DLD1 (cell line): ENCODE results near the gene MEOX1.

Experiments
- in situ Hi-C: cut with HindIII; loops from 2 replicates; pipeline ENCODE4 v1.10.0; 2017; ENCODE audit warnings: low sequenced_read_pairs

The MEOX1 gene

DNA sequence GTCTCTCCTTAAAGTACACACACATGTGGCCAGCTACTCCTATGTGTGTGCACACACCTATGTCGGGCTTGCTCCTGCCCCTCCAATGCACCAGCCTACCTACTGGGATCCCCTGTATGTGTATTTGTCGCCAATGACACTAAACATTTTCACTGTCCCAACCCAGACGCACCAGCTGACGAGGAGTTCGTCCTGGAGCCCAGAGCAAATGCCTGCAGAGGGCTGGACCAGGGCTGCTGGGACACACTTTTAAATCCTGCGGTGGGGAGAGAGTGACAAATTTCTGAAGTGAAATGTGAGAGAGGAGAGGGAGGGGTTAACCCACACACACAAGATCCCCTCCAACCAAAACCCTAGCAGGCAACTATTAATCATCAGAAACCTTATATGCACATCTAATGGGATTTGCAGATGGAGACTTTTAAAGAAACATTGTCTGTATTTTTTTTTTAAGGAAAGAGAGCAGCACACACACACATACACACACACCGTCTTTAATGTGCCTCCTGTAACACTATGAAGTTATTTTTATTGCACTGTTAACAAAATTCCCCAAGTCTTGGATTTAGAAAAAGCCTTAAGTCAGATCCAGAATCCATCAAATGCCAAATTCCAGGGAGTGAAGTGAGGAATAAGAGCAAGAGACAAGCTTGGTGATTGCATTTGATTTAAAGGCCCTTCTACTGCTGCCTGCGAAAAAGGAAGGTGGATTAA, at the start of gene MEOX1:
MEOX1 (minus strand) TSS at position 224 of the 714 bp plus-strand sequence. CDS start 388 bp downstream, outside the sequence.
- in situ Hi-C loops = no loop called here

DNA sequence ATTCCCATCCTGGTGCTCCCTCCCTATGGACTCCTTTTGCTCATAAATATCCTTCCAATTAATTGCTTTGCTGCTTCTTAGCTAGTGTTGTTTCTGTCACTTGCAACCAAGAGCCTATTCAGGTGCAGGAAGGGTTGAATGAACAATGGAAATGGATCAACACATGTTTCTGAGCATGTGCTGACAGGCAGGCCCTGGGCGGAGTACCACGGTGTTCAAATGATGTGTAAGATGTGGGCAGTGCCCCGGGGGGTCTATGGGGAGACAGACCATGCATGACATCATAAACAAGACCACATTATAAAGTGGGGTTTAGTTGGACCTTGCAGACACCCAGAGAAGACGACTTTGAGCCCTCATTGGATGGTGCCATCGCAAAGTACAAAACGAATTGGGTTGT, 48.4 kb upstream of the MEOX1 start:
- in situ Hi-C loops = no loop called here

DNA sequence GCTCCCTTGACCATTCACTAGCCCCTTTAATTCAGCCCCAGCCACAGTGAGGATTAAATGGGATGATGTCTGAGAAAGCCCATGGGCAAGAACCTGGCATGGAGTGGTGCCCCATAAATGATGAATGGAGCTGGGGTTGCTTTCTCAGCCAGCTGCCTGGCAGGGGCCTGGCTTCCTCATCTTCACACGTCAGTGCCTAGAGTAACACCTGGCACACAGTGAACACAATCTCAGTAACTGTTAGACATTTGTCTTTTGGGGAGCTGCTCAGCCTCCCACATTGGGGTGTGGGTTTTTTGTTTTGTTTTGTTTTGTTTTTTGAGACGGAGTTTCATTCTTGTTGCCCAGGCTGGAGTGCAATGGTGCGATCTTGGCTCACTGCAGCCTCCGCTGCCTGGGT, 47.5 kb upstream of the MEOX1 start:
- in situ Hi-C loops = loop anchor here (10.0 kb wide), 1 partner anchor 116 kb away; no protein-coding TSS in a partner anchor

DNA sequence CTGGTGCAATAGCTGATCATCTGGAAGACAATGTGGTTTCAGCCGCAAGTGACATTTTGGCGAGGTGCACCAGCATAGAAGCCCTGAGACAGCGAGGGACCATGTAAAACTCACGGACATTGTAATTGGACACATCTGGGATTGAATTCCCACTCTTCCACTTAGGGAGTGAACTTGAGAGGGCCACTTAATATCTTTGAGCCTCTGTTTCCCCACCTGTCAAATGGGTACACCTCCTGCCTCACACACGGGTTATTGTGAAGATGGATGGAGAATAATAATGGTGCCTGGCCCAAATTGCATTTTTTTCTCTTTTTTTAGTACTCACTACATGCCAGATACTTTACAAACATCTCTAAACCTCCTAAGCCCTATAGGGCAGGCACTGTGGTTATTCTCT, 45.5 kb upstream of the MEOX1 start:
- in situ Hi-C loops = loop anchor here (10.0 kb wide), 1 partner anchor 118 kb away; no protein-coding TSS in a partner anchor

DNA sequence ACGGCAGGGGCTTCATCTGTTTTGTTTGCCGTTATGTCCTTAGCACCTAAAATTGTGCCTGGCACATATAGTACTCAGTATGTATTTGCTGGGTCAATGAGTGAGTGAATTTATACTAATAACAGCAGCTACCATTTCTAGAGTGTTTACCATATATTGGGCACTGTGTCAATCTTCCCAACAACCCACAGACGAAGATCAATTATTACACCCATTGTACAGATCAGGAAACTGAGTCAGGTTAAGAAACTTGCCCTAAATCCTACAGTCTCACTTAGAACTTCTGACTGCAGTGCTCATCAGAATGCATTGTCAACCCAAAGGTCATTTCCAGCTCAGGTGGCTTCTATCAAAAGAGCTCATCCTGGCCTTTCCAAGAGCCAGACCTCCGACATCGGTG, 44.5 kb upstream of the MEOX1 start:
- in situ Hi-C loops = loop anchor here (10.0 kb wide), 1 partner anchor 119 kb away; no protein-coding TSS in a partner anchor

DNA sequence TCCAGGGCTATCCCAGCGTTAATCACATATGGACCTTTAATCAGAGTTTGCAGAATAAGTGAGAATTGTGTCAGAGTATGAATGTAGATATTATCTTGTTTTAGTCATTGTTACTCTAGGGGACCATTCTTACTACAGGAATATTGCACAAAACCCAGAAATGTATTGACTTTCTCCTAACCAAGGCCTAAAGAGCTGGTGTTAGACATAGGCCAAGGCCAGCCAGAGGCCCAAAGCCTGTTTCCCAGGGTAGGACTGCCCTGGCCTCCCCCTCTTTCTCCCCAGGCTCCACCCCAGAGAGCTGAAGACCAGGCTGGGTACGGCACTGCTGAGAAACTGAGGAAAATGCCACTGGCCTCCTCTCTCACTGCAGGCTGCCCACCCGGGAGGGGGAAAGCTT, 41.9 kb upstream of the MEOX1 start:
- in situ Hi-C loops = loop anchor here (5.0 to 10.0 kb wide), 3 partner anchors 64 to 141 kb away; no protein-coding TSS in a partner anchor

DNA sequence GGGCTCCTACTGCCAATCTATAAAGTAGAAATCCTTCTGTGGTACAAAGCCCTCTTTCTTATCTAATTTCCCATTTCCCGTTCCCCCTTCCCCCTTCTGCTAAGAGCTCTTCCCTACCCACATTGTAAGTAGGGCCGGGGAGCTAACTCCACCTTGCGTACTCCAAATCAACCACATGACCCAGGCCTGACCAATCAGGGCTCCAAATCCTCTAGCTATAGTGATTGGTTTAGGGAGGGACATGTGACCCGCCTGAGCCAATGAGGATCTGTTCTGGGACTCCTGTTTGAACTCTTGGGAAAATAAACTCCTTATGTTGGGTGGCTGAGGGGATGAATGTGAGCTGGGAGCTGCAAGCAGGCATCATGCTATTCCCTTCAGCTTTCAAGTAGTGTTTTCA, 40.9 kb upstream of the MEOX1 start:
- in situ Hi-C loops = loop anchor here (5.0 to 10.0 kb wide), 3 partner anchors 65 to 140 kb away; no protein-coding TSS in a partner anchor

DNA sequence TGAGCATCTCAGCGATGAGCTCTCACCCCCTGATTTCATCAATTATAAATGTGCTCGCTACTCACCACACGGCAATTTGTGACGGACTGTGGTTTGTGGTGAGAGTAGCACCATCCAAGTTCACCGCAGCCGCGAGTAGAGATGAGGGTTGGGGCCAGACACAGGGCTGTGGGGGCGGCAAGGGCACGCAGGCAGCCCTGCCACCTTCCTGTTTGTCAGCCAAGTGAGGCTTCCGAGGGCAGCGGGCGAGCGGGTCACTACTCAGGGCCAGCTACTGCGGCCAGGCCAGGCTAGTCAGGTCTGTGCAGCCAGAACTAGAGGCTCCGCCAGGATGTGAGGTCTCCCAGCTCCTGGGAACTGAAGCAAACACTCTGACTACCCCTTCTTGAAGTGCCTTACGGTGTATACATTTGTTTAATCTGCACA, 39.6 kb upstream of the MEOX1 start:
- in situ Hi-C loops = loop anchor here (5.0 to 10.0 kb wide), 3 partner anchors 66 to 139 kb away; no protein-coding TSS in a partner anchor

DNA sequence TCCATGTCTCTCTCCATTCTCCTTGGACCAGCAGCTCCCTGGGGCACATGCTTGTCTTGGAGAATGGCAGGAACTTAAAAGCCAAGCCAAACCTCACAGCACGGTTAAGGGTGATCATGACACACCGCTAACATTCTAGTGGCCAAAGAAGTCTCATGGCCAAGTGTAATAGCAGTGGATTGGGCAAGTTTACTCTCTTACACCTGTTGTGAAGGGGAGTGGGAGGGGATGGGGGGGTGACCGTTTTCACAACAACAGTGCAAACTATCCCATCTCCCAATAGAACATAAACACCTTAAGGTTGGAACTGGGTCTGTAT, 37.7 kb upstream of the MEOX1 start:
- in situ Hi-C loops = no loop called here

DNA sequence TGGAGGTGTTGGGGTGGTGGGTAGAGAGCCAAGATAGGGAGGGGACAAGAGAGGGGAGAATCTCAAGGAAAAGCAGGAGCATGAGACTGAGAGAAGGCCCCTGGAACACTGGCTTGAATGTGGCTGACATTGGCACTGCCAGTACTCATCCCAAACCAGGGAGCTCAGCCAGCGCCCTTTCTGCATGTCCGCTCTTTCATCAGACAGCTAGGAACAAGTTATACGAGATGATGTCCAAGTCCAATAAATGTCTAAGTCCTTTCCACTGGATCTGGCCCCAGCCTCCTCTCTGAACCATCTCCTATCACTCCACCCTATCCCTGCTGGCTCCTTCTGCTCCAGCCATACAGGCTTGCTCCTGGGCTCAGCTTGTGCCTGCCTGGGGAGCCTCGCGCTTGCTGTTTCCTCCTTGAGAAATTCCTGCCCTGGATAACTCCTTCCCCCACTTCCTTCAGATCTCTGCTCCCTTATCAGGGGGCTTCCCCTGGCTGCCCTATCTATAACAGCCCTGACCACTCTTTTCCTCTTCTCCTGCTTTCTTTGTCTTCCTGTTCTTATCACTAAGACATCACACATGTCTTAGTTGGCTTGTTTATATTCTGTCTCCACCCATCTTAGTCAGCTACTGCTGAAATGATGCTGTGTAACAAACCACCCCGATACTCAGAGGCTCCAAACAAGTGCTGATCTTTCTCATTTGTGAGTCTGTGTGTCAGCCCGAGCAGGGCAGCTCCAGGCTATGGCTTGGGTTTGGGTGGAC, 37.1 kb upstream of the MEOX1 start:
- in situ Hi-C loops = no loop called here

DNA sequence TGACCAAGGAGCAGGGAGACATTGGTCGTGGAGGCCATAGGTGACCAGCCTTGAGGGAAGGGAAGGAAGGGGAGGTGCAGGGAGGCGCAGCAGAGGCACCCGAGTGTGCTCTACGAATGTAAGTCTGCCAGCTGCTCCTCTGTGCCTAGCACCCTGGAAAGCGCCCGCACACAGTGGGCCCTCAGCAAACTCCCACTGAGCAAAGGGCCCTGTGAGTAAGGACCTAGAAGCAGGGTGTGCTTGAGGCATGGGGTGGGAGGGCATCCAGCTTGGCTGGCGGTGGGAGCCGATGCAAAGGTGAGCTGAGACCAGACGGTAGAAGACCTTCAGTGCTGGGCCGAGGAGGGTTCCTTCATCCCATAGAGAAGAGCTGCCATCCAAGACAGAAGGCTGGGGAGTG, 36.2 kb upstream of the MEOX1 start:
- in situ Hi-C loops = no loop called here

DNA sequence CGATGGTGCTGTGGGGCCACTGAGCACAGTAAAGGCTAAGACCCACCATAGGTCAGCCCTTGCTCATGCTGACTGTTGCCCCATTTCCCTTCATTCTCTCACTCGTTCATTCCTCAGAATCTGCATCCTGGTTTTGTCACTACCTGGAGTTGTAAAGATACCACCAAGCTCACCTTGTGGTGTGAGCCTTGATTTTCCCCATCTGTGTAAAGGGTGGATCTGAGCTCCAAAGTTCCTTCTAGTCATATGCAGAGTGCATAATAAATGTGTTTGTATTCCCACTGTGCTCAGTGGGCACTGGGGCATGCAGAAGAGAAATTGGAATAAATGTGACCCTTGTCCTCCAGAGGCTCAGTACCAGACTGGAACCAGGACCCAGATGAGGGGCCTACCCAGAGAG, 35.2 kb upstream of the MEOX1 start:
- in situ Hi-C loops = no loop called here

DNA sequence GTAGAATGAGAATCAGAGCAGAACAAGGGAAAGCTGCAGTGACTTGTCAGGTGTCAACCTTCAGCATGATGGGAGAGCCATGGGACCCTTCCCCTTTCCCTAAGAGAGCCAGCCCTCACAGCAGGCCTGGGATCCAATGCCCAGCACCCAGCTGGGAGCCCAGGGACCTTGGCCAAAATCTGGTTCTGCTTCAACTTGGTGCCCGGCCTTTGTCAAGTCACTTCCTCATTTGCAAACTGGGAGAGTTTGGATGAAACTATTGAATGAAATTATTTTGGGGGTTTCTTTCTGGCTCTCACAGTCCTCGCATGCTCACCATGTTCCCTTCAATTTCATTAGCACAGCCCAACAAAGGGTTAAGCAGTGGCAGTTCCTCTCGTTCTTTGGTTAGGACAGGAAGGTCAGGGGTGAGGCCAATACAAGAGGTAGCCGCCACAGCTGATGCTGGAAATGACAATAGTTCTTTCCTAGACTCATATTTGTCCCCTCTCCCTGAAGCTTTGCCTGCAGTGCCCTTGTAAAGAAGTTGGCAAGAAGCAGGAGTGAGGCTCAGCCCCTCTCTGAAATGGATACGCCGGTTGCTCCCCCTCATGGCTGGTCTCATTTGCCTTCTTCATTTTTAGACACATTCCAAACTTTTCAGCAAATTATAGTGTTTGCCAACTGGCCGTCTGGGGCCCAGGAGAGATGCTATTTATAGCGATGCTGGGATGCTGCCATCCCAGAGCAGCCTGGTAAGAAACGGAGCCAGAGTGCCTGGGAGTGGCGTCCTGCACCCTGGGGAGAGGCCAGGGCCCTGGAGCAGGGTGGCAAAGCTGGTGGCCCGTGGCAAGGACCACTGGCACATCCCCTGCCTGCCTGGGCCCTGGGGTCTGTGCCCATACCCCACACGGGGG, 34.5 kb upstream of the MEOX1 start:
- in situ Hi-C loops = no loop called here

DNA sequence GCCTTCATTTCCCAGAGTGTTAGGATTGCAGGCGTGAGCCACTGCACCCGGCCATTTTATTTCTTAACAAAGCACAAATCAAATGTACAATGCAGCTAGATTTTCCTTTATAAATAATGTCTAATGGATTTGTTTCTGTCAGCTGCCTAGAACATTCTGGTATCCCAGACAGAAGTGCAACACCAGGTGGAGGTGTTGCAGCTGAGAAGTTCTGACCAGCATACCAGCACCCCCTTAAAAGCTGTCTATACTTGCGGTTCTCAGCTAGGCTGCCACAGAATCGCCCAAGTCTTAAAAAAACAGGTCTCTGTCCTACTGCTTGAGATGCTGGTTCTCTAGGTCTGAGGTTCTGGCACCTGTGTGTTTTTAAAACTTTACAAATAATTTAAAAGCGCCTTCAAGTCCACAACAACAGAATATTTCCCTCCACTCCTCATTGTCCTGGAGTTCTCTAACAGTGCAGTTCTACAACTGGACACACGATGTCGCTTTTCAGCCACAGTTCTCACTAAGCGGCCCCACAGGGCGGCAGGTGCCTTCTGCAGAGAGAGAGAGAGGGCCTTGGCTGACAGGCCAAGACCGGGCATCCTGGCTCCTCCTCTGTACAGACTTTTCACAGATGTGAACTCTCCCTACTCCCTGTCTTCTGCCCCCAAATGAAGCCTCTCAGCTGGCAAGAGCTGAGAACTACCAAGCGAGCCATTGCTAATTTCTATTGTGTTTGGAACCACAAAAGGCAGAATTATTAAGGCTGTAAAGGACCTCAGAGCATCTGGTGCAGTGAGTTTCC, 32.6 kb upstream of the MEOX1 start:
- in situ Hi-C loops = no loop called here

DNA sequence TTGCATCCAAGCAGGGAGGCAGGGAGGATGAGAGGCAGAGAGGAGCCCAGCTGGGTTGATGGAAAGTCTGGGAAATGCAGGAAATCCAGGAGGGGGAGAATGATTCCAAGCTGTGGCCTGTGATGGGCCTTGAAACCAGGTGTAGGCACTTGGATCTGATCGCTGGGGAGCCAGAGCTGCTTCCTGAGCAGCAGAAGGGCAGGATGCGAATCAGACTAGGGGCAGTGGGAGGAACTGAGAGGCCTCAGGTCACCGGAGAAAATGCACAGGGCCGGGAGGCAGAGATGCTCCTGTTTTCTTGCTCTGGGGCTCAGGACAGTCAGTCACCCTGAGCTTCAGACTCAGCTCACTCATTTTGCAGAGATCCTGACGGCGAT, 29.6 kb upstream of the MEOX1 start:
- in situ Hi-C loops = no loop called here

DNA sequence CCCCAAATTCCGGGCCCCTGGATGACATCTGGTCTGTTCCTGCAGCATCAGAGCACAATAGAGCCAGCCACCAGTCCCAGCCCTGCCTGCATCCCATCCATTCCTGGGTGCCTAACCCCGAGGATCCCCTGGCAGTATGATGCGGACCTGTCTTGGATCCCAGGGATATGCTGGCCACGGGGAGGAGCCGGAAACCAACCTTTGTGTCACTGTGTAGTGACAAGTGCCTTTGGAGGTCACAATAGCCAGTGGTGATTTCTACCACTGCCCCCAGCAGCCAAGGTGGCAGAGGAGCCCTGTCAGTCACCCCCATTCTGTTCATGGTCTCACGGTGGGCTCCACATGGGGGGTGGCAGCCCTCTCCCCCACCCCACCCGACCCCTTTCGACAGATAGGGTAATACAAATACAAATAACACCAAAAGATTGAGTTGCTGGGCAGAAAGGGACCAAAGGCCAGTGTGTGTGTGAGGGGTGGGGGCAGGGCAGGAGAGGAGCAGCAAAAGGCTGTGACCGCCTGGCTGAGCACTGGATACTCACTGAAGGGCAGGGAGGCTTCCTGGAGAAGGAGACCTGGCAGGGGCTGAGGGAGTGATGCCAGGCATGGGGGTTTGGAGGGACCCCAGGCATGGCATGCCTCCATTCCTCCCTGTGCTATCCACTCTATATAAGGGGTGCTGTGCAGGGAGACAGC, 29.0 kb upstream of the MEOX1 start:
- in situ Hi-C loops = no loop called here

DNA sequence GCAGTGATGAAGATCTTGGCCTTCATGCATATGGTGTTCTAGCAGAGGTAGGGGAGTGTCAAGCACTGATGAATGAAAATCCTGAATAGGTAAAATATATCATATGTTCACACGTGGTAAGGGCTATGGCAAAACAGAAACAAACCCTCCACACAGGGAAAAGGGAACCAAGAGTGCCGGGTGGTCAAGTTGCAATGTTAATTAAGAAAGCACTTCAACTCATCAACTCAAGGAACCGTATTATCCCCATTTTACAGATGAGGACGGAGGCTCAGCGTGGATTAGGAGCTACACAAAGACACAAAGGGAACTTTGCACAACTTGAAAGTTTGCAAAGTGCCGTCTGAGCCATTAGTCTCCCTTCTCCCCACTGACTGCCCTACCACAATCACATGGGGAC, 28.1 kb upstream of the MEOX1 start:
- in situ Hi-C loops = loop anchor here (10.0 kb wide), 1 partner anchor 185 kb away; no protein-coding TSS in a partner anchor

DNA sequence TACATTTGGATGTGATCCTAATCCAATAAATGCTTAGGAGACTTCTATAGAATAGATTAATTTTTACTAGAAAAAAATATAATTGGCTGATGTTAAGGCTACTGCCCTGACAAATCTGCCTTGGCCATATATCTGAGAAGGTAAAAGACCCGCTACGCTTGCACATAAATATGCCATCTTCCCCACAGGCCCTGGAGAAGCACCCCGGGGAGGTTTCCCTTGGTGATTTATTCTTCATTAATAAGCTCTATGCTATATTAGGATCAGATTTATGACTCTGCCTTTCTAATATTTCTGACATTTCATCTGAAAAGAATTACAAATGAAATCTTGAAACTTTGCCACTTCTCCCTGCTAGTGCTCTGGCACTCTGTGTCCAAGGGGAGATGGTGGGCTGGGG, 27.4 kb upstream of the MEOX1 start:
- in situ Hi-C loops = loop anchor here (10.0 kb wide), 1 partner anchor 184 kb away; no protein-coding TSS in a partner anchor

DNA sequence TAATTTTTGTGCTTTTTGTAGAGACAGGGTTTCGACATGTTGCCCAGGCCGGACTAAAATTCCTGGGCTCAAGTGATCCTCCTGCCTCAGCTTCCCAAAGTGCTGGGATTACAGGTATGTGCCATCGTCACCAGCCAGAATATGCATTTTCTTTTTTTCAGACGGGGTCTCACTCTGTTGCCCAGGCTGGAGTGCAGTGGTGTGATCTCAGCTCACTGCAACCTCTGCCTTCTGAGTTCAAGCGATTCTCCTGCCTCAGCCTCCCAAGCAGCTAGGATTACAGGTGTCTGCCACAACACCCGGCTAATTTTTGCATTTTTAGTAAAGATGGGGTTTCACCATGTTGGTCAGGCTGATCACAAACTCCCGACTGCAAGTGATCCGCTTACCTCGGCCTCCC, 25.2 kb upstream of the MEOX1 start:
- in situ Hi-C loops = loop anchor here (10.0 kb wide), 1 partner anchor 182 kb away; no protein-coding TSS in a partner anchor
